SK-N-SH (cell line): ENCODE measurements around the gene SIRPB1. TPM values are rescaled to one million over a fixed set of nuclear protein-coding genes. Genes with fewer than 3 reads are reported as not detected.

Experiments used
- CTCF ChIA-PET: fragments of 300-600, 350-600 bp; formaldehyde crosslinking; extraction: SDS; loops from one replicate; lab custom pipeline; 2021; lab: Yijun Ruan, JAX
- POLR2A ChIA-PET: fragments of 350-600 bp; sonication (Branson Sonifier 250); formaldehyde crosslinking; extraction: SDS; loops from one replicate; lab custom pipeline; 2020; ENCODE audit warnings: antibody characterized with exemption, inconsistent platforms; lab: Yijun Ruan, JAX
- DNase-seq: peaks from one replicate; pipeline ENCODE4 v3.0.0; 2012
- H2AFZ ChIP-seq: fragments of 200-600 bp; sonication (generic); 2 replicates; pipeline ENCODE4 v1.8.1; 2016; ENCODE audit warnings: antibody characterized with exemption, mild to moderate bottlenecking, low read depth
- H3F3A ChIP-seq: fragments of 200-600 bp; sonication (generic); replicated peaks from 2 replicates; pipeline ENCODE3; 2016; ENCODE audit warnings: antibody characterized with exemption, mild to moderate bottlenecking; ENCODE audit not compliant: insufficient read depth
- H3K27ac ChIP-seq, 2 experiments: fragments of 200-500 bp in 1 of 2; fragments of 200-600 bp in 1 of 2; sonication (Bioruptor generic) in 1 of 2; sonication (generic), shearing (Covaris generic) in 1 of 2; 2 replicates each; pipeline versions ENCODE4 v1.5.1 to v1.6.1; 2014 to 2016; ENCODE audit warnings: low read depth in 2 of 2, inconsistent platforms in 1 of 2, low read length in 1 of 2, mild to moderate bottlenecking in 1 of 2, mixed read lengths in 1 of 2
- H3K27me3 ChIP-seq: fragments of 200-600 bp; sonication (generic), shearing (Covaris generic); 2 replicates; pipeline ENCODE4 v1.6.1; 2016; ENCODE audit warnings: mixed run types; ENCODE audit not compliant: insufficient read depth
- H3K36me3 ChIP-seq, 2 experiments: fragments of 200-500 bp in 1 of 2; fragments of 200-600 bp in 1 of 2; sonication (Bioruptor generic) in 1 of 2; sonication (generic) in 1 of 2; replicated peaks in 1 of 2; 2 replicates each; pipeline versions ENCODE3 to v1.5.1; 2014 to 2016; ENCODE audit warnings: low read length in 1 of 2, mild to moderate bottlenecking in 1 of 2; ENCODE audit not compliant: insufficient read depth in 2 of 2, control insufficient read depth in 1 of 2
- H3K4me1 ChIP-seq, 2 experiments: fragments of 200-500 bp in 1 of 2; fragments of 200-600 bp in 1 of 2; sonication (Bioruptor generic) in 1 of 2; sonication (generic), shearing (Covaris generic) in 1 of 2; 2 replicates each; pipeline versions ENCODE4 v1.5.1 to v1.6.1; 2014 to 2016; ENCODE audit warnings: low read depth in 1 of 2, low read length in 1 of 2, mixed run types in 1 of 2; ENCODE audit not compliant: insufficient read depth in 2 of 2, control insufficient read depth in 1 of 2
- H3K4me2 ChIP-seq: fragments of 200-600 bp; sonication (generic), shearing (Covaris generic); 2 replicates; pipeline ENCODE4 v1.6.1; 2017; ENCODE audit warnings: mixed run types
- H3K4me3 ChIP-seq, 2 experiments: fragments of 200-500 bp in 1 of 2; fragments of 200-600 bp in 1 of 2; sonication (Bioruptor generic) in 1 of 2; sonication (generic), shearing (Covaris generic) in 1 of 2; 2 replicates each; pipeline versions ENCODE4 v1.5.1 to v1.8.1; 2014 to 2016; ENCODE audit warnings: low read depth in 2 of 2, inconsistent platforms in 1 of 2, low read length in 1 of 2, mild to moderate bottlenecking in 1 of 2, mixed read lengths in 1 of 2, moderate library complexity in 1 of 2
- H3K79me2 ChIP-seq: fragments of 200-600 bp; sonication (generic); 2 replicates; pipeline ENCODE4 v1.8.1; 2017; ENCODE audit warnings: mild to moderate bottlenecking; ENCODE audit not compliant: insufficient read depth
- H3K9ac ChIP-seq: fragments of 200-600 bp; sonication (generic); 2 replicates; pipeline ENCODE4 v1.6.1; 2017; ENCODE audit warnings: mixed run types
- H3K9me2 ChIP-seq: fragments of 200-600 bp; sonication (generic); 2 replicates; pipeline ENCODE4 v1.6.1; 2017; ENCODE audit warnings: mixed run types
- H3K9me3 ChIP-seq: fragments of 200-600 bp; sonication (generic); 2 replicates; pipeline ENCODE4 v1.6.1; 2017; ENCODE audit warnings: mixed run types, mild to moderate bottlenecking, moderate library complexity
- H4K20me1 ChIP-seq: fragments of 200-600 bp; sonication (generic); 2 replicates; pipeline ENCODE4 v1.6.1; 2017; ENCODE audit warnings: mild to moderate bottlenecking, mixed run types; ENCODE audit not compliant: insufficient read depth
- CHD2 ChIP-seq: fragments of 150-350 bp; IDR thresholded peaks from 2 replicates; pipeline ENCODE4 v1.6.1; 2018; ENCODE audit warnings: low read length; ENCODE audit not compliant: partially characterized antibody
- EP300 ChIP-seq, 2 experiments: IDR thresholded peaks; 2 replicates each; pipeline versions ENCODE4 v1.4.0 to v1.6.1; 2012; ENCODE audit warnings: borderline replicate concordance in 1 of 2, low read depth in 1 of 2, low read length in 1 of 2
- FOSL2 ChIP-seq: IDR thresholded peaks from 2 replicates; pipeline ENCODE4 v1.4.0; 2012; ENCODE audit warnings: low read depth, mild to moderate bottlenecking, moderate library complexity, borderline replicate concordance
- FOXJ3 ChIP-seq: sonication (generic); formaldehyde crosslinking; IDR thresholded peaks from 2 replicates; pipeline ENCODE4 v1.5.1; 2020; ENCODE audit warnings: mild to moderate bottlenecking, missing genetic modification reagents
- FOXM1 ChIP-seq: IDR thresholded peaks from 2 replicates; pipeline ENCODE4 v1.4.0; 2012; ENCODE audit warnings: low read depth, mild to moderate bottlenecking
- MEF2A ChIP-seq: IDR thresholded peaks from 2 replicates; pipeline ENCODE4 v1.4.0; 2012; ENCODE audit warnings: low read depth, borderline replicate concordance
- RFX5 ChIP-seq: IDR thresholded peaks from 2 replicates; pipeline ENCODE4 v1.6.1; 2012; ENCODE audit warnings: mild to moderate bottlenecking, improper control_type of control experiment, low read length
- SMC3 ChIP-seq: IDR thresholded peaks from 2 replicates; pipeline ENCODE4 v1.6.1; 2012; ENCODE audit warnings: low read depth, low read length, improper control_type of control experiment
- TAF1 ChIP-seq: IDR thresholded peaks from 2 replicates; pipeline ENCODE4 v1.6.1; 2012; ENCODE audit warnings: low read depth, mild to moderate bottlenecking, low read length, moderate library complexity, borderline replicate concordance
- TEAD4 ChIP-seq: IDR thresholded peaks from 2 replicates; pipeline ENCODE4 v1.4.0; 2012; ENCODE audit warnings: mild to moderate bottlenecking, borderline replicate concordance; ENCODE audit not compliant: insufficient read depth
- USF1 ChIP-seq: IDR thresholded peaks from 2 replicates; pipeline ENCODE4 v1.4.0; 2012; ENCODE audit warnings: low read depth, borderline replicate concordance
- USF2 ChIP-seq: fragments of 150-350 bp; IDR thresholded peaks from 2 replicates; pipeline ENCODE4 v1.6.1; 2017; ENCODE audit warnings: antibody characterized with exemption, low read length, low read depth, borderline replicate concordance
- ZBTB33 ChIP-seq: IDR thresholded peaks from 2 replicates; pipeline ENCODE4 v1.4.0; 2012; ENCODE audit warnings: low read depth, borderline replicate concordance
- WGBS: methylation state at CpG from one replicate; pipeline ENCODE4 v1.1.6; 2017; ENCODE audit warnings: low lambda C conversion rate; 5-methylcytosine and 5-hydroxymethylcytosine counted together
- polyA plus RNA-seq, 3 experiments: library from polyadenylated mRNA; depleted of rRNA; stranded (reverse); fragments of >200 nt; gene quantifications; 2 replicates each; pipeline ENCODE4 v1.2.3, GENCODE V29; 2012

SIRPB1 gene
- polyA plus RNA-seq, 1 of the 3 experiments (the other 2 are of a cell fraction) = 0.53 TPM

- Histone ChIP-seq H3K4me2 (no peak overlapping the region), H3K36me3 (no peaks in the 10 kb centered on the region), H2AFZ (no peak overlapping the region), H3K9me2 (no peaks in the 10 kb centered on the region), H3K79me2 (no peaks in the 10 kb centered on the region), H3K27ac (no peak overlapping the region), H3K4me3 (no peak overlapping the region), H4K20me1 (no peaks in the 10 kb centered on the region), H3K27me3 (no peaks in the 10 kb centered on the region), H3K4me1 (no peaks in the 10 kb centered on the region), H3K9me3 (no peaks in the 10 kb centered on the region), H3F3A (no peaks in the 10 kb centered on the region), H3K9ac (no peak overlapping the region)
- 24% methylated on average over 5 of the region's 5 CpGs for WGBS
- ChIA-PET CTCF (no interaction called here), POLR2A (no interaction called here)
- no peak for TF ChIP-seq USF1
- DNase-seq = no peak
Observed at GRCh38 chr20:1648101-1648500, 28.3 kb upstream of the SIRPB1 start.

GRCh38 chr20:1646975-1647431 lies 27.2 kb upstream of the SIRPB1 start:
- no peak for TF ChIP-seq TAF1
- no peak for TF ChIP-seq FOXJ3
- TF ChIP-seq FOSL2 = no peak
- TF ChIP-seq USF1 = no peak
- TF ChIP-seq SMC3 = no peak
- no peaks in the 10 kb centered on the region for H4K20me1 ChIP-seq
- no peaks in the 10 kb centered on the region for H3K27me3 ChIP-seq
- H3K27ac ChIP-seq = no peak overlapping the region
- H3K9ac ChIP-seq = no peak overlapping the region
- 51% methylated on average over 3 of the region's 3 CpGs for WGBS
- H2AFZ ChIP-seq = no peak overlapping the region
- no peak overlapping the region for H3K4me2 ChIP-seq
- no peaks in the 10 kb centered on the region for H3K79me2 ChIP-seq
- ChIA-PET CTCF (no interaction called here), POLR2A (no interaction called here)
- no peaks in the 10 kb centered on the region for H3K9me3 ChIP-seq
- H3K4me1 ChIP-seq = no peaks in the 10 kb centered on the region
- no peak overlapping the region for H3K4me3 ChIP-seq
- no peaks in the 10 kb centered on the region for H3F3A ChIP-seq
- H3K36me3 ChIP-seq = no peaks in the 10 kb centered on the region
- no peaks in the 10 kb centered on the region for H3K9me2 ChIP-seq
- DNase-seq = no peak

GRCh38 chr20:1644101-1644962 lies 24.5 kb upstream of the SIRPB1 start:
- DNase-seq = no peak
- no peaks in the 10 kb centered on the region for H3K27me3 ChIP-seq
- no peak overlapping the region for H3K9ac ChIP-seq
- no peaks in the 10 kb centered on the region for H3F3A ChIP-seq
- POLR2A ChIA-PET = no interaction called here
- WGBS = 46% methylated on average over 4 of the region's 8 CpGs
- CTCF ChIA-PET = no interaction called here
- H3K4me3 ChIP-seq = no peak overlapping the region
- H3K9me3 ChIP-seq = no peaks in the 10 kb centered on the region
- no peak overlapping the region for H3K27ac ChIP-seq
- H3K4me2 ChIP-seq = no peak overlapping the region
- H4K20me1 ChIP-seq = no peaks in the 10 kb centered on the region
- no peaks in the 10 kb centered on the region for H3K36me3 ChIP-seq
- H3K9me2 ChIP-seq = no peaks in the 10 kb centered on the region
- no peaks in the 10 kb centered on the region for H3K4me1 ChIP-seq
- no peaks in the 10 kb centered on the region for H3K79me2 ChIP-seq
- no peak overlapping the region for H2AFZ ChIP-seq
- TF ChIP-seq MEF2A (no peak), TEAD4 (no peak), RFX5 (no peak), ZBTB33 (no peak), TAF1 (no peak), CHD2 (no peak), FOXM1 (no peak), FOXJ3 (no peak), EP300 (IDR thresholded peaks at IDR 0.05; ENCODE audit: borderline replicate concordance in 1 of 2, low read depth in 1 of 2, low read length in 1 of 2) (no peak), USF2 (no peak)
